GM23338 (cell line): Measurements from ENCODE around the gene ADAMTS20. TPM values are rescaled to one million over a fixed set of nuclear protein-coding genes. Genes with fewer than 3 reads are reported as not detected.

Experiments
- ATAC-seq: fragments of 200-7000 bp; cut with Tn5 transposase; 3 replicates; pipeline ENCODE4 v1.9.1; 2020
- DNase-seq: peaks from one replicate; pipeline ENCODE4 v3.0.0-alpha.2; 2015; ENCODE audit warnings: low spot score
- H2AFZ ChIP-seq: fragments of 200-600 bp; sonication (generic); 2 replicates; pipeline ENCODE4 v1.8.0; 2016; ENCODE audit warnings: antibody characterized with exemption, mild to moderate bottlenecking, moderate library complexity
- H3F3A ChIP-seq: fragments of 200-600 bp; sonication (generic); replicated peaks from 2 replicates; pipeline ENCODE4 v1.8.0; 2017; ENCODE audit warnings: antibody characterized with exemption, mixed run types, low read depth
- H3K27ac ChIP-seq: fragments of 200-600 bp; sonication (generic); 2 replicates; pipeline ENCODE4 v1.6.1; 2016; ENCODE audit warnings: low read depth
- H3K27me3 ChIP-seq: fragments of 200-600 bp; sonication (generic); 2 replicates; pipeline ENCODE4 v1.8.0; 2016; ENCODE audit warnings: mild to moderate bottlenecking, mixed run types, moderate library complexity; ENCODE audit not compliant: insufficient read depth
- H3K36me3 ChIP-seq: fragments of 200-600 bp; sonication (generic); 2 replicates; pipeline ENCODE4 v1.8.0; 2016; ENCODE audit warnings: mild to moderate bottlenecking; ENCODE audit not compliant: insufficient read depth
- H3K4me1 ChIP-seq: fragments of 200-600 bp; sonication (generic); 2 replicates; pipeline ENCODE4 v1.8.0; 2016; ENCODE audit warnings: mild to moderate bottlenecking, moderate library complexity; ENCODE audit not compliant: insufficient read depth
- H3K4me2 ChIP-seq: fragments of 200-600 bp; sonication (generic); 2 replicates; pipeline ENCODE4 v1.7.1; 2017; ENCODE audit warnings: mixed run types
- H3K4me3 ChIP-seq: fragments of 200-600 bp; sonication (generic); 2 replicates; pipeline ENCODE4 v1.6.1; 2016; ENCODE audit warnings: mixed run types
- H3K79me2 ChIP-seq: fragments of 200-600 bp; sonication (generic); replicated peaks from 2 replicates; pipeline ENCODE4 v1.8.0; 2017; ENCODE audit warnings: mild to moderate bottlenecking; ENCODE audit not compliant: insufficient read depth
- H3K9me2 ChIP-seq: fragments of 200-600 bp; sonication (generic); 2 replicates; pipeline ENCODE4 v1.8.0; 2017; ENCODE audit not compliant: insufficient read depth
- H4K20me1 ChIP-seq: fragments of 200-600 bp; sonication (generic); replicated peaks from 2 replicates; pipeline ENCODE4 v1.8.0; 2017; ENCODE audit warnings: mild to moderate bottlenecking; ENCODE audit not compliant: insufficient read depth
- H3K27ac Mint-ChIP-seq: 2 replicates; pipeline ENCODE4 v1.8.0; 2020; ENCODE audit warnings: inconsistent platforms, mild to moderate bottlenecking, moderate library complexity, mixed read lengths
- H3K27me3 Mint-ChIP-seq: 3 replicates; pipeline ENCODE4 v1.8.0; 2022; ENCODE audit warnings: low read depth, mild to moderate bottlenecking, moderate library complexity, mixed read lengths, inconsistent platforms; ENCODE audit not compliant: insufficient read depth, poor library complexity
- H3K36me3 Mint-ChIP-seq: 3 replicates; pipeline ENCODE4 v1.8.0; 2021; ENCODE audit warnings: low read depth, mild to moderate bottlenecking, inconsistent platforms, moderate library complexity, mixed read lengths
- H3K4me1 Mint-ChIP-seq: 3 replicates; pipeline ENCODE4 v1.8.0; 2020; ENCODE audit warnings: mild to moderate bottlenecking, inconsistent platforms, mixed read lengths
- H3K4me3 Mint-ChIP-seq: 3 replicates; pipeline ENCODE4 v1.8.0; 2021; ENCODE audit warnings: moderate library complexity, mild to moderate bottlenecking, inconsistent platforms, mixed read lengths
- H3K9me3 Mint-ChIP-seq: 3 replicates; pipeline ENCODE4 v1.8.0; 2020; ENCODE audit warnings: moderate library complexity, mild to moderate bottlenecking, inconsistent platforms, mixed read lengths
- CREB1 ChIP-seq: fragments of 250-450 bp; sonication (Bioruptor Pico); IDR thresholded peaks from 2 replicates; pipeline ENCODE4 v1.5.0; 2020; ENCODE audit warnings: low read depth, mild to moderate bottlenecking, moderate library complexity
- EZH2 ChIP-seq: fragments of 200-600 bp; sonication (generic); IDR thresholded peaks from one replicate; pipeline ENCODE4 v1.8.0; 2017; ENCODE audit warnings: antibody characterized with exemption, mild to moderate bottlenecking, low read depth; ENCODE audit not compliant: unreplicated experiment
- EZH2phosphoT487 ChIP-seq: fragments of 200-600 bp; sonication (generic); IDR thresholded peaks from one replicate; pipeline ENCODE4 v1.8.1; 2018; ENCODE audit warnings: antibody characterized with exemption; ENCODE audit not compliant: unreplicated experiment
- JUNB ChIP-seq: IDR thresholded peaks from one replicate; pipeline ENCODE4 v1.6.1; 2016; ENCODE audit warnings: antibody characterized with exemption; ENCODE audit not compliant: unreplicated experiment
- NANOG ChIP-seq: IDR thresholded peaks from 2 replicates; pipeline ENCODE4 v1.6.1; 2016; ENCODE audit warnings: antibody characterized with exemption, borderline replicate concordance
- POLR2AphosphoS5 ChIP-seq: IDR thresholded peaks from 2 replicates; pipeline ENCODE4 v1.6.1; 2016; ENCODE audit warnings: antibody characterized with exemption, low read depth
- STAT1 ChIP-seq: IDR thresholded peaks from one replicate; pipeline ENCODE4 v1.6.1; 2016; ENCODE audit warnings: antibody characterized with exemption; ENCODE audit not compliant: unreplicated experiment
- ZNF114 ChIP-seq: fragments of 250-450 bp; sonication (Bioruptor Pico); IDR thresholded peaks from 2 replicates; pipeline ENCODE4 v1.5.0; 2020; ENCODE audit warnings: mild to moderate bottlenecking, moderate library complexity
- ZNF331 ChIP-seq: fragments of 250-450 bp; sonication (Bioruptor Pico); IDR thresholded peaks from 2 replicates; pipeline ENCODE4 v1.5.0; 2020; ENCODE audit warnings: low read depth, mild to moderate bottlenecking, moderate library complexity
- polyA plus RNA-seq: library from polyadenylated mRNA; unstranded; fragments of >200 nt; fragmentation: Nextera tagmentation; extraction: Ambion mirVana; gene quantifications from 2 replicates; pipeline ENCODE4 v1.2.1, GENCODE V29; 2016
- total RNA-seq: library from RNA; depleted of rRNA; stranded (reverse); fragments of >200 nt; shearing (Covaris generic); gene quantifications from 2 replicates; pipeline ENCODE4 v1.2.3, GENCODE V29; 2014
- TF ChIP-seq, protein P1 (sequence below): IDR thresholded peaks from 2 replicates; pipeline ENCODE4 v1.6.1; 2016; ENCODE audit warnings: antibody characterized with exemption
- TF ChIP-seq, protein P2 (sequence below): IDR thresholded peaks from one replicate; pipeline ENCODE4 v1.6.1; 2018; ENCODE audit warnings: antibody characterized with exemption; ENCODE audit not compliant: unreplicated experiment
- TF ChIP-seq, protein P3 (sequence below): fragments of 250-450 bp; sonication (Bioruptor Pico); IDR thresholded peaks from 2 replicates; pipeline ENCODE4 v1.5.0; 2020; ENCODE audit warnings: mild to moderate bottlenecking, moderate library complexity
- TF ChIP-seq, protein P4 (sequence below), 2 experiments: fragments of 200-600 bp in 1 of 2; sonication (generic) in 1 of 2; conservative IDR thresholded peaks; 2 replicates each; pipeline versions ENCODE4 v1.5.1 to v1.6.1; 2016 to 2017; ENCODE audit warnings: antibody characterized with exemption in 2 of 2, low read depth in 2 of 2, mild to moderate bottlenecking in 2 of 2, moderate library complexity in 1 of 2

The ADAMTS20 gene
- total and polyA plus RNA-seq, 2 experiments from 2014 or later = 2.0 to 9.3 TPM

DNA sequence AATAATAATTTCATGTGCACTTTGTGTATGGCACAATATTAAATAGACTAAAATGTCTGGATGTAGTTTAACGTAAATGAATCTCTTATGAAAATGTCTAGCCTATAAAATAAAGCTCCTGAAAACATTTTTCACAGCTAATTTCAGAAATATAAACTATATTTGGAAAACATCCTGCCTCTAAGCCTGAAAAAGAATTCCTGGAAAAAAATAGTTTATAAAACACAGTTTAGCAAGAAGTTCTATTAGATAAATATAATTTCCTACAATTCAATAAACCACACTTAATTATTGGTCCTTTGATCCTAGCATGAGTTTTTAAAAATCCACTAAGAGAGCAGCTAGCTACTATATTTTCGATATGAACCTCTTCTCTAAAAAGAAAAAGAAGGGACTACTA is 159.9 kb downstream of the ADAMTS20 start:
- Mint-ChIP-seq H3K4me1 (no peaks in the 10 kb centered on the region), H3K36me3 (peaks cover 14% of the 10 kb centered on the region; the same call in 2 of the 3 replicates), H3K4me3 (no peak overlapping the region), H3K27me3 (no peaks in the 10 kb centered on the region), H3K9me3 (peaks cover 12% of the 10 kb centered on the region; the same call in 2 of the 3 replicates), H3K27ac (no peak overlapping the region)
- ATAC-seq (no peak), DNase-seq (no peak)
- H3K4me1 ChIP-seq = no peaks in the 10 kb centered on the region
- H2AFZ ChIP-seq = no peak overlapping the region
- H3K4me3 ChIP-seq = no peak overlapping the region
- H4K20me1 ChIP-seq = no peaks in the 10 kb centered on the region
- H3K27me3 ChIP-seq = no peaks in the 10 kb centered on the region
- no peak overlapping the region for H3K27ac ChIP-seq
- H3K4me2 ChIP-seq = no peak overlapping the region
- no peaks in the 10 kb centered on the region for H3K9me2 ChIP-seq
- H3K36me3 ChIP-seq = no peaks in the 10 kb centered on the region
- H3F3A ChIP-seq = no peaks in the 10 kb centered on the region
- no peaks in the 10 kb centered on the region for H3K79me2 ChIP-seq
- TF ChIP-seq NANOG (no peak), POLR2AphosphoS5 (no peak), ZNF331 (CRISPR knock-in tag) (no peak), EZH2 (no peak), EZH2phosphoT487 (no peak), JUNB (no peak), STAT1 (no peak), CREB1 (CRISPR knock-in tag) (no peak), ZNF114 (CRISPR knock-in tag) (no peak)
- TF ChIP-seq, protein P1, sequence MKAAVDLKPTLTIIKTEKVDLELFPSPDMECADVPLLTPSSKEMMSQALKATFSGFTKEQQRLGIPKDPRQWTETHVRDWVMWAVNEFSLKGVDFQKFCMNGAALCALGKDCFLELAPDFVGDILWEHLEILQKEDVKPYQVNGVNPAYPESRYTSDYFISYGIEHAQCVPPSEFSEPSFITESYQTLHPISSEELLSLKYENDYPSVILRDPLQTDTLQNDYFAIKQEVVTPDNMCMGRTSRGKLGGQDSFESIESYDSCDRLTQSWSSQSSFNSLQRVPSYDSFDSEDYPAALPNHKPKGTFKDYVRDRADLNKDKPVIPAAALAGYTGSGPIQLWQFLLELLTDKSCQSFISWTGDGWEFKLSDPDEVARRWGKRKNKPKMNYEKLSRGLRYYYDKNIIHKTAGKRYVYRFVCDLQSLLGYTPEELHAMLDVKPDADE = no peak
- TF ChIP-seq, protein P2, sequence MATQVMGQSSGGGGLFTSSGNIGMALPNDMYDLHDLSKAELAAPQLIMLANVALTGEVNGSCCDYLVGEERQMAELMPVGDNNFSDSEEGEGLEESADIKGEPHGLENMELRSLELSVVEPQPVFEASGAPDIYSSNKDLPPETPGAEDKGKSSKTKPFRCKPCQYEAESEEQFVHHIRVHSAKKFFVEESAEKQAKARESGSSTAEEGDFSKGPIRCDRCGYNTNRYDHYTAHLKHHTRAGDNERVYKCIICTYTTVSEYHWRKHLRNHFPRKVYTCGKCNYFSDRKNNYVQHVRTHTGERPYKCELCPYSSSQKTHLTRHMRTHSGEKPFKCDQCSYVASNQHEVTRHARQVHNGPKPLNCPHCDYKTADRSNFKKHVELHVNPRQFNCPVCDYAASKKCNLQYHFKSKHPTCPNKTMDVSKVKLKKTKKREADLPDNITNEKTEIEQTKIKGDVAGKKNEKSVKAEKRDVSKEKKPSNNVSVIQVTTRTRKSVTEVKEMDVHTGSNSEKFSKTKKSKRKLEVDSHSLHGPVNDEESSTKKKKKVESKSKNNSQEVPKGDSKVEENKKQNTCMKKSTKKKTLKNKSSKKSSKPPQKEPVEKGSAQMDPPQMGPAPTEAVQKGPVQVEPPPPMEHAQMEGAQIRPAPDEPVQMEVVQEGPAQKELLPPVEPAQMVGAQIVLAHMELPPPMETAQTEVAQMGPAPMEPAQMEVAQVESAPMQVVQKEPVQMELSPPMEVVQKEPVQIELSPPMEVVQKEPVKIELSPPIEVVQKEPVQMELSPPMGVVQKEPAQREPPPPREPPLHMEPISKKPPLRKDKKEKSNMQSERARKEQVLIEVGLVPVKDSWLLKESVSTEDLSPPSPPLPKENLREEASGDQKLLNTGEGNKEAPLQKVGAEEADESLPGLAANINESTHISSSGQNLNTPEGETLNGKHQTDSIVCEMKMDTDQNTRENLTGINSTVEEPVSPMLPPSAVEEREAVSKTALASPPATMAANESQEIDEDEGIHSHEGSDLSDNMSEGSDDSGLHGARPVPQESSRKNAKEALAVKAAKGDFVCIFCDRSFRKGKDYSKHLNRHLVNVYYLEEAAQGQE = no peak
- TF ChIP-seq, protein P3, sequence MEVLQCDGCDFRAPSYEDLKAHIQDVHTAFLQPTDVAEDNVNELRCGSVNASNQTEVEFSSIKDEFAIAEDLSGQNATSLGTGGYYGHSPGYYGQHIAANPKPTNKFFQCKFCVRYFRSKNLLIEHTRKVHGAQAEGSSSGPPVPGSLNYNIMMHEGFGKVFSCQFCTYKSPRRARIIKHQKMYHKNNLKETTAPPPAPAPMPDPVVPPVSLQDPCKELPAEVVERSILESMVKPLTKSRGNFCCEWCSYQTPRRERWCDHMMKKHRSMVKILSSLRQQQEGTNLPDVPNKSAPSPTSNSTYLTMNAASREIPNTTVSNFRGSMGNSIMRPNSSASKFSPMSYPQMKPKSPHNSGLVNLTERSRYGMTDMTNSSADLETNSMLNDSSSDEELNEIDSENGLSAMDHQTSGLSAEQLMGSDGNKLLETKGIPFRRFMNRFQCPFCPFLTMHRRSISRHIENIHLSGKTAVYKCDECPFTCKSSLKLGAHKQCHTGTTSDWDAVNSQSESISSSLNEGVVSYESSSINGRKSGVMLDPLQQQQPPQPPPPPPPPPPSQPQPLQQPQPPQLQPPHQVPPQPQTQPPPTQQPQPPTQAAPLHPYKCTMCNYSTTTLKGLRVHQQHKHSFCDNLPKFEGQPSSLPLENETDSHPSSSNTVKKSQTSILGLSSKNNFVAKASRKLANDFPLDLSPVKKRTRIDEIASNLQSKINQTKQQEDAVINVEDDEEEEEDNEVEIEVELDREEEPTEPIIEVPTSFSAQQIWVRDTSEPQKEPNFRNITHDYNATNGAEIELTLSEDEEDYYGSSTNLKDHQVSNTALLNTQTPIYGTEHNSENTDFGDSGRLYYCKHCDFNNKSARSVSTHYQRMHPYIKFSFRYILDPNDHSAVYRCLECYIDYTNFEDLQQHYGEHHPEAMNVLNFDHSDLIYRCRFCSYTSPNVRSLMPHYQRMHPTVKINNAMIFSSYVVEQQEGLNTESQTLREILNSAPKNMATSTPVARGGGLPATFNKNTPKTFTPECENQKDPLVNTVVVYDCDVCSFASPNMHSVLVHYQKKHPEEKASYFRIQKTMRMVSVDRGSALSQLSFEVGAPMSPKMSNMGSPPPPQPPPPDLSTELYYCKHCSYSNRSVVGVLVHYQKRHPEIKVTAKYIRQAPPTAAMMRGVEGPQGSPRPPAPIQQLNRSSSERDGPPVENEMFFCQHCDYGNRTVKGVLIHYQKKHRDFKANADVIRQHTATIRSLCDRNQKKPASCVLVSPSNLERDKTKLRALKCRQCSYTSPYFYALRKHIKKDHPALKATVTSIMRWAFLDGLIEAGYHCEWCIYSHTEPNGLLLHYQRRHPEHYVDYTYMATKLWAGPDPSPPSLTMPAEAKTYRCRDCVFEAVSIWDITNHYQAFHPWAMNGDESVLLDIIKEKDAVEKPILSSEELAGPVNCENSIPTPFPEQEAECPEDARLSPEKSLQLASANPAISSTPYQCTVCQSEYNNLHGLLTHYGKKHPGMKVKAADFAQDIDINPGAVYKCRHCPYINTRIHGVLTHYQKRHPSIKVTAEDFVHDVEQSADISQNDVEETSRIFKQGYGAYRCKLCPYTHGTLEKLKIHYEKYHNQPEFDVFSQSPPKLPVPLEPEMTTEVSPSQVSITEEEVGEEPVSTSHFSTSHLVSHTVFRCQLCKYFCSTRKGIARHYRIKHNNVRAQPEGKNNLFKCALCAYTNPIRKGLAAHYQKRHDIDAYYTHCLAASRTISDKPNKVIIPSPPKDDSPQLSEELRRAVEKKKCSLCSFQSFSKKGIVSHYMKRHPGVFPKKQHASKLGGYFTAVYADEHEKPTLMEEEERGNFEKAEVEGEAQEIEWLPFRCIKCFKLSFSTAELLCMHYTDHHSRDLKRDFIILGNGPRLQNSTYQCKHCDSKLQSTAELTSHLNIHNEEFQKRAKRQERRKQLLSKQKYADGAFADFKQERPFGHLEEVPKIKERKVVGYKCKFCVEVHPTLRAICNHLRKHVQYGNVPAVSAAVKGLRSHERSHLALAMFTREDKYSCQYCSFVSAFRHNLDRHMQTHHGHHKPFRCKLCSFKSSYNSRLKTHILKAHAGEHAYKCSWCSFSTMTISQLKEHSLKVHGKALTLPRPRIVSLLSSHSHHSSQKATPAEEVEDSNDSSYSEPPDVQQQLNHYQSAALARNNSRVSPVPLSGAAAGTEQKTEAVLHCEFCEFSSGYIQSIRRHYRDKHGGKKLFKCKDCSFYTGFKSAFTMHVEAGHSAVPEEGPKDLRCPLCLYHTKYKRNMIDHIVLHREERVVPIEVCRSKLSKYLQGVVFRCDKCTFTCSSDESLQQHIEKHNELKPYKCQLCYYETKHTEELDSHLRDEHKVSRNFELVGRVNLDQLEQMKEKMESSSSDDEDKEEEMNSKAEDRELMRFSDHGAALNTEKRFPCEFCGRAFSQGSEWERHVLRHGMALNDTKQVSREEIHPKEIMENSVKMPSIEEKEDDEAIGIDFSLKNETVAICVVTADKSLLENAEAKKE = no peak
- TF ChIP-seq, protein P4, sequence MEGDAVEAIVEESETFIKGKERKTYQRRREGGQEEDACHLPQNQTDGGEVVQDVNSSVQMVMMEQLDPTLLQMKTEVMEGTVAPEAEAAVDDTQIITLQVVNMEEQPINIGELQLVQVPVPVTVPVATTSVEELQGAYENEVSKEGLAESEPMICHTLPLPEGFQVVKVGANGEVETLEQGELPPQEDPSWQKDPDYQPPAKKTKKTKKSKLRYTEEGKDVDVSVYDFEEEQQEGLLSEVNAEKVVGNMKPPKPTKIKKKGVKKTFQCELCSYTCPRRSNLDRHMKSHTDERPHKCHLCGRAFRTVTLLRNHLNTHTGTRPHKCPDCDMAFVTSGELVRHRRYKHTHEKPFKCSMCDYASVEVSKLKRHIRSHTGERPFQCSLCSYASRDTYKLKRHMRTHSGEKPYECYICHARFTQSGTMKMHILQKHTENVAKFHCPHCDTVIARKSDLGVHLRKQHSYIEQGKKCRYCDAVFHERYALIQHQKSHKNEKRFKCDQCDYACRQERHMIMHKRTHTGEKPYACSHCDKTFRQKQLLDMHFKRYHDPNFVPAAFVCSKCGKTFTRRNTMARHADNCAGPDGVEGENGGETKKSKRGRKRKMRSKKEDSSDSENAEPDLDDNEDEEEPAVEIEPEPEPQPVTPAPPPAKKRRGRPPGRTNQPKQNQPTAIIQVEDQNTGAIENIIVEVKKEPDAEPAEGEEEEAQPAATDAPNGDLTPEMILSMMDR (conservative IDR thresholded peaks at IDR 0.05; ENCODE audit: low read depth in 2 of 2) = no peak
